GM19351 (cell line): ENCODE data around the gene NOPCHAP1.

Source experiments
- ATAC-seq: cut with Tn5 transposase; IDR thresholded peaks from one replicate; pipeline ENCODE4 v1.9.1; 2021; ENCODE audit warnings: mild to moderate bottlenecking, moderate library complexity; ENCODE audit not compliant: unreplicated experiment

NOPCHAP1 gene

GRCh38 chr12:105018012-105018411 is 31.9 kb downstream of the NOPCHAP1 start:
- ATAC-seq: no peak

DNA sequence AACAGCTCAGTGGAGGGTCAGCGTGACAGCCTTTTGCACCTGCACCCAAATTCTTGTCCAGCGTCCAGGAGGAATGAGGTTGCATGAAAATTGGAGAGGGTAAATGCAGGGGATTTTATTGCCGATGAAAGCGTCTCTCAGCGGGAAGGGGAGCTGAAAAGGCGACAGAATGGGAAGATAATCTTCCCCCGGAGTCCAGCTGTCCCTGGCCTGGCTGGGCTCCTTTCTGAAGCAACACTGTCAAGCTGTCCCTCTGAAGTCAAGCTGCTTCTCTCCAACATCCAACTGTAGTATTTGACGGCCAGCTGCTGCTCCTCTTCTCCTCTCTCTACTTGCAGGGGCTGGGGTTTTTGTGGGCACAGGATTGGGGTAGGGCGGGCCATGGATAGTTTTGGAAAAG is 32.7 kb downstream of the NOPCHAP1 start:
- no peak for ATAC-seq

GRCh38 chr12:105020241-105020962 is 34.3 kb downstream of the NOPCHAP1 start:
- ATAC-seq: no peak

GRCh38 chr12:105024928-105025327 is 38.8 kb downstream of the NOPCHAP1 start:
- ATAC-seq: no peak

DNA sequence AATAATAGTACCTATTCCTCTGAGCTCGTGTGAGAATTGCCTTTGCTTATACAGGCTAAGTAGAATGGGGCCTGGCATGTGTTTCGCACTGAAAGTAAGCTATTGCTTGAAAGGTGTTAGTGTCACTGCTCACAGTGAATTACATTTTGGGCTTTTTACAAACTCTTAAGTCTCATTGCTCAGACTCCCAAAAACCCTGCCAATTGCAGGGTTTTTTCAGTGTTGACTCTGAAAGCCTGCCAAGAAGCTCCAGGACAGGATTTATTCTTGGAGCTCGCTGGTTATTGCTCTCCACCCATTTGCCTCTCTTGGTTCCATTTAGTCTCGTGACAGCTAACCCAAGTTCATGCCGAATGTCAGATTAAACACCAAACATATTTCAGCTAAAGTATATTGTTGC is 39.8 kb downstream of the NOPCHAP1 start:
- no peak for ATAC-seq

- no peak for ATAC-seq
Observed at GRCh38 chr12:105026411-105026810, 40.3 kb downstream of the NOPCHAP1 start.

- peak; percentile 97 for ATAC-seq
Observed at GRCh38 chr12:105030820-105031807, 45.0 kb downstream of the NOPCHAP1 start.

DNA sequence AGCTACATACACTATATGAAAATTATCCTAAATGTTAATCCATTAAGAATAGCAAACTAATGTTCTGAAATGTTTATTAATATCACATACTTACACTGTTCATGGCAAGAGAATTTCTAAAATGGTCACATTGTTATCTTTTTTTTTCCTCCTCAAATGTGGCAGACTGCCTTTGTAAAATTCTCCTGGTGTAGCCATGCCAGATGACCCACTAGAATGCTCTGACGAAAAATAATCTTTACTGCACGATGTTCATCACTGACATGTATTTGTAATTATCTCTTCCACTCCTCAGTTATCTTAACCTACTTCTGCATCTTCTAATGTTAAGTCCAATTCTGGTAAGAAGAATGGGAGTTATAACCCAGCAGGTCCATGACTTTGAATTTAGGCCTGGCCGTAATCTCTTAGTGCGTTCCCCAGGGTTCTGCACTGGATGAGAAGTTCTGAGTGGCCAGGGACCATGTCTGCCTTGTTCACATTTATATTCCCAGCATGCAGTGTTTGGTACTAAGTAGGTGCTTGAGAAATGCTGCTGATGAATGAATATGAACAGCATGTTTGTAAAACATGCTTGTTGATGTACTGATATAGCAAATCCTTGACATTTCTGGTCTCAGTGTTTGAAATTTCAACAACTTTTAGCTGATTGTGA is 46.7 kb downstream of the NOPCHAP1 start:
- no peak for ATAC-seq

DNA sequence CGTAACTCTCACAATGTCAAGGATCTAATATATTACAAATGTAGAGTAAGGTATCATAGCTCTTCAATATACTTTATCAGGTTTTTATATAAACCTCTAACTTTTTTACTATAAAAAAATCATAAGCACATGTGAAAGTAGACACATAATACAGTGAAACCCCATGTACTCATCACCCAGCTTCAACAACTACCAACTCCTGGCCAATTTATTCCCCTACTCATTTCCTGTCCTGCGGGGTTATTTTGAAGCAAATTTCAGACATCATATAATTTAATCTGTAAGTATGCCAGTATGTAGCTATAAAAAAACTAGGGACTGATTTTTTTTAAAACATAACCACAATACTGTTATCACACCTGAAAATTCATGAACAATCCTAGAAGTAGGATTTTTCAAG is 47.7 kb downstream of the NOPCHAP1 start:
- ATAC-seq: no peak
